ENCODE results near the gene MRPL18. TPM values are rescaled to one million over a fixed set of nuclear protein-coding genes. Genes with fewer than 3 reads are reported as not detected.

MRPL18 gene
- total and polyA plus RNA-seq, 2 donors (not counting 1 experiment from before 2014, with no cell fraction given) = 80.4 to 87.1 TPM

DNA sequence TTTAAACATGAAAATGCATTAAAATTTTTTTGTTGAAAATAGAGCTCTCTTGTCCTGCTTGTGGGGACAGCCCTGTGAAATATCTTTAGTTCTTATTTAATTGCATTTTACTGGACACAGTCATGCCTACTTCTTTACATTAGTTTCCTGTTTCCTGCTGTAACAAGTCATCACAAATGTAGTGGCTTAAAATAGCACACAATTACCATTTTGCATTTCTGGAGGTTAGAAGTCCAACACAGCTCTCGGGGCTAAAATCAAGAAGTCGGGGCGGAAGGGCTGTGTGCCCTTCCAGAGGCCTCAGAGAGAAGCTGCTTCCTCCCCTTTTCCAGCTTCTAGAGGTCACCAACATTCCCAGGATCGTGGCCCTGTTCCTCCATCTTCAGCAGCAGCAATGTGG, 39.3 kb downstream of the MRPL18 start:
- Histone ChIP-seq H3K4me2 (ENCODE audit: extremely low read depth, insufficient read depth, low read length) (no peak overlapping the region), H3K9me3 (ENCODE audit: control insufficient read depth, insufficient read depth, low read depth, low read length) (no peaks in the 10 kb centered on the region), H3K27me3 (ENCODE audit: control insufficient read depth, insufficient read depth, low read length) (no peaks in the 10 kb centered on the region), H3K4me1 (ENCODE audit: control insufficient read depth, extremely low read depth, insufficient read depth, low read length) (no peaks in the 10 kb centered on the region), H3K9ac (ENCODE audit: insufficient read depth, low read length) (no peak overlapping the region), H2AFZ (ENCODE audit: low read length) (no peak overlapping the region), H3K4me3 (replicated peaks in 1 of 4; ENCODE audit: control extremely low read depth in 1 of 4, insufficient read depth in 1 of 4, low read depth in 3 of 4, low read length in 4 of 4) (no peak overlapping the region), H3K36me3 (ENCODE audit: control insufficient read depth, insufficient read depth, low read length) (no peaks in the 10 kb centered on the region), H4K20me1 (ENCODE audit: control insufficient read depth, extremely low read depth, insufficient read depth, low read length) (no peaks in the 10 kb centered on the region), H3K27ac (ENCODE audit: insufficient read depth, low read length) (no peak overlapping the region), H3K79me2 (ENCODE audit: control insufficient read depth, insufficient read depth, low read length) (no peaks in the 10 kb centered on the region)
- DNase-seq (ENCODE audit: low read depth in 2 of 2) = no peak
- TF ChIP-seq, protein P1, sequence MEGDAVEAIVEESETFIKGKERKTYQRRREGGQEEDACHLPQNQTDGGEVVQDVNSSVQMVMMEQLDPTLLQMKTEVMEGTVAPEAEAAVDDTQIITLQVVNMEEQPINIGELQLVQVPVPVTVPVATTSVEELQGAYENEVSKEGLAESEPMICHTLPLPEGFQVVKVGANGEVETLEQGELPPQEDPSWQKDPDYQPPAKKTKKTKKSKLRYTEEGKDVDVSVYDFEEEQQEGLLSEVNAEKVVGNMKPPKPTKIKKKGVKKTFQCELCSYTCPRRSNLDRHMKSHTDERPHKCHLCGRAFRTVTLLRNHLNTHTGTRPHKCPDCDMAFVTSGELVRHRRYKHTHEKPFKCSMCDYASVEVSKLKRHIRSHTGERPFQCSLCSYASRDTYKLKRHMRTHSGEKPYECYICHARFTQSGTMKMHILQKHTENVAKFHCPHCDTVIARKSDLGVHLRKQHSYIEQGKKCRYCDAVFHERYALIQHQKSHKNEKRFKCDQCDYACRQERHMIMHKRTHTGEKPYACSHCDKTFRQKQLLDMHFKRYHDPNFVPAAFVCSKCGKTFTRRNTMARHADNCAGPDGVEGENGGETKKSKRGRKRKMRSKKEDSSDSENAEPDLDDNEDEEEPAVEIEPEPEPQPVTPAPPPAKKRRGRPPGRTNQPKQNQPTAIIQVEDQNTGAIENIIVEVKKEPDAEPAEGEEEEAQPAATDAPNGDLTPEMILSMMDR (conservative IDR thresholded peaks at IDR 0.05 in 1 of 2, IDR thresholded peaks at IDR 0.05 in 1 of 2; ENCODE audit: low read depth in 1 of 2, low read length in 2 of 2) = no peak
- no peak for TF ChIP-seq EZH2 (IDR thresholded peaks at IDR 0.05; ENCODE audit: low read length, missing control alignments)

DNA sequence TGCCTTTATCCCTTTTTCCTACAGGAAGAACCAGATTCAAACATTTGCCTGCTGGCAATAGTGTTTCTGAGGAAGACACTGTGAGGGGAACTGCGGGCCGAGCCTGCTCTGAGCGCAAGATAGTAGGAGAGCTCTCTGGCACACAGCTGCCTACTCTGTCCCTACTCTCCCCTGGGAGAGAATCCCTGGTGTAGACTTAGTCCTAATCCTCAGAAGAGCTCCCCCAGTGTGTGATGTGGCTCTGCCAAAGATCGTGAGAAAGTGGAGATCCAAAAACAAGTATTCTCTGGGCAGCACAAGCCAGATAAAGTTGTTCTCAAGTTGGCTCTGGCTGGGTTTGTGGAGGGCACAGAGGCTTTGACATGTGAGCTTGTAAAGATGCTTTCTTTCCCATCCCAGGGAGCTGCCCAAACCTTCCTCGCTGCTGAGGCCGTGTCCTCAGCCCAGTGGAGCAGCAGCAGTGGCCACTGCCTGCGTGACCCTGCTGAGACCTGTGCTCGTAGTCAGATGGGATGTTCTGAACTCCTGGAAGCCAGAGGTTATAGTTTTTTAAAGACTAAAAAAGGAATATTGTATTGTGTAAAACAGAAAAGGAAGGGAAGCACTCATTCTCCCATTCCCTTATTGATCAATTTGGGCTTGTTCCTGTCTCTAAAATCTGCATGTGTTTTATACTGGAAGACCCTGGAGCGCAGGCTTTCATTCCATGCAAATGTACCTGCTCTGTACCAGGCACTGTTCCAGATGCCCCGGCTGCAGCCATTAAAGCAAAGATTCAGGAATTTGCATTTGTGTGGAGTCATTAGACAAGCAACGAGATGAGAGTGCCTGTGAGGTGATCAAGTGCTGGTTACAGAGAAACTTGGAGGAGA, 40.5 kb downstream of the MRPL18 start:
- H3K79me2 ChIP-seq (ENCODE audit: control insufficient read depth, insufficient read depth, low read length) = no peaks in the 10 kb centered on the region
- no peaks in the 10 kb centered on the region for H4K20me1 ChIP-seq (ENCODE audit: control insufficient read depth, extremely low read depth, insufficient read depth, low read length)
- H3K4me3 ChIP-seq (replicated peaks in 1 of 4; ENCODE audit: control extremely low read depth in 1 of 4, insufficient read depth in 1 of 4, low read depth in 3 of 4, low read length in 4 of 4) = no peak overlapping the region
- no peak overlapping the region for H3K27ac ChIP-seq (ENCODE audit: insufficient read depth, low read length)
- H3K36me3 ChIP-seq (ENCODE audit: control insufficient read depth, insufficient read depth, low read length) = no peaks in the 10 kb centered on the region
- no peak overlapping the region for H3K4me2 ChIP-seq (ENCODE audit: extremely low read depth, insufficient read depth, low read length)
- DNase-seq (ENCODE audit: low read depth in 2 of 2) = no peak
- H3K4me1 ChIP-seq (ENCODE audit: control insufficient read depth, extremely low read depth, insufficient read depth, low read length) = no peaks in the 10 kb centered on the region
- H3K27me3 ChIP-seq (ENCODE audit: control insufficient read depth, insufficient read depth, low read length) = no peaks in the 10 kb centered on the region
- H2AFZ ChIP-seq (ENCODE audit: low read length) = no peak overlapping the region
- no peak overlapping the region for H3K9ac ChIP-seq (ENCODE audit: insufficient read depth, low read length)
- no peaks in the 10 kb centered on the region for H3K9me3 ChIP-seq (ENCODE audit: control insufficient read depth, insufficient read depth, low read depth, low read length)
- TF ChIP-seq EZH2 (IDR thresholded peaks at IDR 0.05; ENCODE audit: low read length, missing control alignments) = no peak
- TF ChIP-seq, protein P1 (conservative IDR thresholded peaks at IDR 0.05 in 1 of 2, IDR thresholded peaks at IDR 0.05 in 1 of 2; ENCODE audit: low read depth in 1 of 2, low read length in 2 of 2) = no peak

DNA sequence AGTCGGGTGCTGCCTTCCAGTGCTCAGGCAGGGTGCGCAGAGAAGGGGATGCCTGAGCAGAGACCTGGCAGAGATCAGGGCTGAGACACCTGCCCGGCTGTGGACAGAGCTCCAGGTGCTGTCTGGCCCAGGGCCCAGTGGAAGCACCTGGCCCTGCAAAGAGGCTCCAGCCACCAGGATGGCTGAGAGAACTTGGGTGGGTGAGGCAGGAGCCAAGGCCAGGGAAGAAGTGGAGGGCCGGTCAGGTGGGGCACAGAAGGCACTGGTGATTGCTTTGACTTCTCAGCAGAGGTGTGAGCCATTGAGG, 41.1 kb downstream of the MRPL18 start:
- Histone ChIP-seq H3K27me3 (ENCODE audit: control insufficient read depth, insufficient read depth, low read length) (no peaks in the 10 kb centered on the region), H3K36me3 (ENCODE audit: control insufficient read depth, insufficient read depth, low read length) (no peaks in the 10 kb centered on the region), H3K79me2 (ENCODE audit: control insufficient read depth, insufficient read depth, low read length) (no peaks in the 10 kb centered on the region), H3K9ac (ENCODE audit: insufficient read depth, low read length) (no peak overlapping the region), H3K4me1 (ENCODE audit: control insufficient read depth, extremely low read depth, insufficient read depth, low read length) (no peaks in the 10 kb centered on the region), H3K4me3 (replicated peaks in 1 of 4; ENCODE audit: control extremely low read depth in 1 of 4, insufficient read depth in 1 of 4, low read depth in 3 of 4, low read length in 4 of 4) (no peak overlapping the region), H2AFZ (ENCODE audit: low read length) (no peak overlapping the region), H3K27ac (ENCODE audit: insufficient read depth, low read length) (no peak overlapping the region), H4K20me1 (ENCODE audit: control insufficient read depth, extremely low read depth, insufficient read depth, low read length) (no peaks in the 10 kb centered on the region), H3K9me3 (ENCODE audit: control insufficient read depth, insufficient read depth, low read depth, low read length) (no peaks in the 10 kb centered on the region), H3K4me2 (ENCODE audit: extremely low read depth, insufficient read depth, low read length) (no peak overlapping the region)
- DNase-seq (ENCODE audit: low read depth in 2 of 2) = no peak
- no peak for TF ChIP-seq EZH2 (IDR thresholded peaks at IDR 0.05; ENCODE audit: low read length, missing control alignments)
- TF ChIP-seq, protein P1 (conservative IDR thresholded peaks at IDR 0.05 in 1 of 2, IDR thresholded peaks at IDR 0.05 in 1 of 2; ENCODE audit: low read depth in 1 of 2, low read length in 2 of 2) = no peak

Measured in fibroblast of lung (primary cell).